HG02678 (cell line): ENCODE results near the gene CACNA2D3.

Experiments
- ATAC-seq: cut with Tn5 transposase; IDR thresholded peaks from one replicate; pipeline ENCODE4 v1.9.1; 2021; ENCODE audit warnings: mild to moderate bottlenecking, moderate library complexity; ENCODE audit not compliant: unreplicated experiment

Gene CACNA2D3

GRCh38 chr3:54647721-54648120 lies 525.4 kb downstream of the CACNA2D3 start:
- ATAC-seq, result no peak

GRCh38 chr3:54649551-54649950 lies 527.2 kb downstream of the CACNA2D3 start:
- ATAC-seq, result no peak

- no peak for ATAC-seq
Measured at GRCh38 chr3:54653456-54654195, 531.3 kb downstream of the CACNA2D3 start.

- no peak for ATAC-seq
Measured at GRCh38 chr3:54654776-54655175, 532.4 kb downstream of the CACNA2D3 start.

GRCh38 chr3:54659347-54659746 lies 537.0 kb downstream of the CACNA2D3 start:
- ATAC-seq, result no peak

GRCh38 chr3:54660714-54661132 lies 538.4 kb downstream of the CACNA2D3 start:
- no peak for ATAC-seq

GRCh38 chr3:54661151-54661550 lies 538.8 kb downstream of the CACNA2D3 start:
- ATAC-seq, result no peak

- ATAC-seq, result no peak
Measured at GRCh38 chr3:54663501-54664011, 541.2 kb downstream of the CACNA2D3 start.

- ATAC-seq, result no peak
Measured at GRCh38 chr3:54665016-54665600, 542.8 kb downstream of the CACNA2D3 start.

- no peak for ATAC-seq
Measured at GRCh38 chr3:54668236-54668635, 545.9 kb downstream of the CACNA2D3 start.

- ATAC-seq, result no peak
Measured at GRCh38 chr3:54670201-54671000, 548.0 kb downstream of the CACNA2D3 start.

- no peak for ATAC-seq
Measured at GRCh38 chr3:54671511-54671910, 549.2 kb downstream of the CACNA2D3 start.

GRCh38 chr3:54676087-54676486 lies 553.7 kb downstream of the CACNA2D3 start:
- ATAC-seq, result no peak

GRCh38 chr3:54681706-54682105 lies 559.4 kb downstream of the CACNA2D3 start:
- ATAC-seq, result no peak

- no peak for ATAC-seq
Measured at GRCh38 chr3:54685213-54685612, 562.9 kb downstream of the CACNA2D3 start.

- ATAC-seq, result no peak
Measured at GRCh38 chr3:54691289-54691771, 569.0 kb downstream of the CACNA2D3 start.

- ATAC-seq, result no peak
Measured at GRCh38 chr3:54696313-54696712, 574.0 kb downstream of the CACNA2D3 start.

GRCh38 chr3:54698054-54698453 lies 575.7 kb downstream of the CACNA2D3 start:
- ATAC-seq, result no peak

GRCh38 chr3:54703923-54704322 lies 581.6 kb downstream of the CACNA2D3 start:
- no peak for ATAC-seq

- no peak for ATAC-seq
Measured at GRCh38 chr3:54705730-54706129, 583.4 kb downstream of the CACNA2D3 start.

- no peak for ATAC-seq
Measured at GRCh38 chr3:54706738-54707137, 584.4 kb downstream of the CACNA2D3 start.
